IPS-15b (cell line): Measurements from ENCODE around the gene DPF3.

Experiments used
- H3K27me3 ChIP-seq: one replicate; pipeline ENCODE4 v1.6.1; 2013; ENCODE audit warnings: low read length; ENCODE audit not compliant: control insufficient read depth, insufficient read depth
- H3K36me3 ChIP-seq: one replicate; pipeline ENCODE4 v1.6.1; 2013; ENCODE audit warnings: low read length; ENCODE audit not compliant: control insufficient read depth, insufficient read depth
- H3K4me1 ChIP-seq: one replicate; pipeline ENCODE4 v1.6.1; 2013; ENCODE audit warnings: mild to moderate bottlenecking, low read length; ENCODE audit not compliant: control insufficient read depth, insufficient read depth
- H3K4me3 ChIP-seq: one replicate; pipeline ENCODE4 v1.5.1; 2013; ENCODE audit warnings: low read depth, low read length
- H3K9ac ChIP-seq: one replicate; pipeline ENCODE4 v1.6.1; 2013; ENCODE audit warnings: low read depth, mild to moderate bottlenecking, low read length
- H3K9me3 ChIP-seq: one replicate; pipeline ENCODE4 v1.6.1; 2013; ENCODE audit warnings: mild to moderate bottlenecking, low read length; ENCODE audit not compliant: control insufficient read depth, insufficient read depth

DPF3 gene

DNA sequence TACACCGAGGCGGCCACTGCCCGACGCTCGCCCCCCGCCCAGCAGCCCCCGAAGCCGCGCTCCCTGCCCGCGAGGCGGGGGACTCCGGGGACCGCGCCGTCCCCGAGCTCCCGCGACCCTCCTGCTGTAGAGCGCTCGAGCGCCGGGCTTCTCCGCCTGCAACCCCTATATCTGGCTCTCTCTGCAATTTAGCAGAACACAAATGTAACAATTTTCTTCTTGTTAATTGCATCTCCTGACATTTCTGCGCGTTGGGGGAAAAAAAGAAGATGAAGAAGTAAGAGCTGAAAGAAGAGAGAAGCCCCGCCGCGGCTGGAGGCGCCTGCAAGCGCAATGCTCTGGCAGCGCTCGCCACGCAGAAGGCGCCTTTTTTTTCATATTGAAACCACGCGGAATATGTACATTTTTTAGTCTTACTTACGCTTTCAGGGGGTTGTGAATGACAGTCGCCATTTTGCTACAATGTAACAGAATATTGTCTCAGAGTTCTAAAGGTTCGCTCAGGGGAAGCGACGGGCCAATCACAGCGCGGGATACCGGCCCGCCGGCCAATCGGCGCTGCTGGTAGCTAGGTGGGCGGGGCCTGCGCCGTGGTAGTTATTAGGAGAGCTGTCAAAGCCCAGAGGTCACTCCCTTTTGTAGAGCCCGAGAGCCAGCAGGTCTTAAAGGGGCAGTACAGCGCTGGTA, at the start of gene DPF3:
Gene DPF3 (minus strand): TSS at position 466 of the 687 bp plus-strand sequence. CDS start 13 bp downstream, at position 453.
- H3K9me3 ChIP-seq = no peaks in the 10 kb centered on the region
- H3K4me1 ChIP-seq = peaks cover 12% of the 10 kb centered on the region
- no peak within 1 kb of the TSS for H3K9ac ChIP-seq
- H3K36me3 ChIP-seq = no peaks in the 10 kb centered on the region
- H3K4me3 ChIP-seq = peak within 1 kb of the TSS; percentile 77
- H3K27me3 ChIP-seq = peaks cover 82% of the 10 kb centered on the region

DNA sequence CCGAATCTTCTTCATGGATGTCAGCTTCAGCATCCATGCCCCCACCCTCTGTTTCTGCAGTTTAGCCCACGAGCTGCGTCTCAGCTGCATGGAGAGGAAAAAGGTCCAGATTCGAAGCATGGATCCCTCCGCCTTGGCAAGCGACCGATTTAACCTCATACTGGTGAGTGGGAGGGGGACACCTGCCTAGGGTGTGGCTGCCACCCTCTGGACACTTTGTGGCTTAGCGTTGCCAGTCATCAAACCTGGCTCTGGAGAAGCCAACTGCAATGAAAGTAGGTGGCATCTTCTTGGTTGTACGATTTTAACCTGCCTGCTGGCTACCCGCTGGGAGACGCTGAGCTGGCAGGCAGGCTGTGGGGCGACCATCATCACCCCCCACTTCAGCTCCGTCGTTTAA, 49.0 kb upstream of the DPF3 start:
- no peaks in the 10 kb centered on the region for H3K4me1 ChIP-seq
- H3K4me3 ChIP-seq = no peak overlapping the region
- H3K9ac ChIP-seq = no peak overlapping the region
- peaks cover 61% of the 10 kb centered on the region for H3K36me3 ChIP-seq
- no peaks in the 10 kb centered on the region for H3K27me3 ChIP-seq
- no peaks in the 10 kb centered on the region for H3K9me3 ChIP-seq

DNA sequence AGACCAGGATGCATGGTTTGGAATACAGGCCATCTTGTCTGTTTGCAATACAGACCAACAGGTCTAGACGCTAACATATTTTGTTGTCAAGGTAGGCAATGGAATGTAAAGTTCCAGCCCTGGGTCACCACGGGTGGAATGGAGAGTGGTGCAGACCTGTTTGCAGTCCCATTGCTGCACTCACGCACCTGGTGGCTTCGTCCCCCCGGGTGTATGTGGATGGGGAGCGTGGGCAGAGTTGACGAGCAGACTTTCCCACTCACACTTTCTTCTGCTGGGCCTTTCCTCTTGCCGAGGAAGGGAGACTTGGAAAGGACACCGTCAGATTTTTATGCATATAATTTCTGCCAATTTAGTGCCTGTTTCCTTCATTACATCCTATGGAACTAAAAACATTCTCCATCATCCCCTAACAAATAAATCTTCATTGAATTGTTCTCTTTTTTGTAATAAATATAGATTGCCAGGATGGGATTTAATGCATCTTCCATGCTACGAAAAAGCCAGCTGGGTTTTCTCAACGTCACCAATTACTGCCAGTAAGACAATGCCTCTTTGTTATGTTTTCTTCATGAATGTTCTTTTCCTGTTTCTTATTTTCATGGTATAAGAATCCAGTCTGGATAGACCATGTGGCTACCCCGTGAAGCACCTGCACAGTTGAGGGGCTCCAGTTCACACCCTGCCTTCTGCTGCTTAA, 47.5 kb upstream of the DPF3 start:
- Histone ChIP-seq H3K9ac (no peak overlapping the region), H3K4me1 (no peaks in the 10 kb centered on the region), H3K4me3 (no peak overlapping the region), H3K36me3 (peaks cover 48% of the 10 kb centered on the region), H3K27me3 (no peaks in the 10 kb centered on the region), H3K9me3 (no peaks in the 10 kb centered on the region)

DNA sequence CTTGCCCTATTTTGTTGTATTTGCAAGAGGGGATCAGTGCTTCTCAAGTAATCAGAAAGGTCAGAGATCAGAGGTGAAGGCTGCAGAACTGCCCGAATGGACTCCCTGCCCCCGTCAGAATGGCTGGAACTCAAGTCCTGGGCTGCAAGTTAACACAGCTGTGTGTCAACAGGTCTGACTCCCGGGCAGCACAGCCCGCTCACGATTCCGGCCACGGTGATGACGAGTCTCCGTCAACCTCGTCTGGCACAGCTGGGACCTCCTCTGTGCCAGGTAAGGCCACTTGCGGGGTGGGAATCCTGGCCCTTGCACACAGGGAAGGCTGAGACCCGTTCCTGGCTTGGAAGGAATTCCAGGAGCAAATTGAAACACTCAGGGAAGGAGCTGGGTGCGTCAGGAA, 45.7 kb upstream of the DPF3 start:
- no peaks in the 10 kb centered on the region for H3K27me3 ChIP-seq
- H3K36me3 ChIP-seq = peaks cover 48% of the 10 kb centered on the region
- no peak overlapping the region for H3K4me3 ChIP-seq
- H3K9ac ChIP-seq = no peak overlapping the region
- H3K4me1 ChIP-seq = peaks cover under 1% of the 10 kb centered on the region
- H3K9me3 ChIP-seq = no peaks in the 10 kb centered on the region

DNA sequence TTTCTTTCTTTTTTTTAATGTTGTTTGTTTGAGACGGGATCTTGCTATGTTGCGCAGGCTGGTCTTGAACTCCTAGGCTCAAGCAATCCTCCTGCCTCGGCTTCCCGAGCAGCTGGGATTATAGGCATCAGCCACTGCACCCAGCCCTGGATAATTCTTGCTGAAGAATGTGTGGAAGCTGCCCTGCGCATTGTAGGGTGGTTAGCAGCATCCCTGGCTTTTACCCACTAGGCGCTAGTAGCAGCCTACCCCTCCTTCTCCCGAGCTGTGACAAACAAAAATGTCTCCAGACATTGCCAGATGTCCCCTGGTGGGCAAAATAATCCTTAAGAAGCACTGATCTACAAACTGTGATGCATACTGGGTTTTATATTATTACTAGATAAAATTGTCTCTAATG, 39.0 kb upstream of the DPF3 start:
- Histone ChIP-seq H3K36me3 (peaks cover 1% of the 10 kb centered on the region), H3K9me3 (no peaks in the 10 kb centered on the region), H3K9ac (no peak overlapping the region), H3K27me3 (no peaks in the 10 kb centered on the region), H3K4me1 (peaks cover 16% of the 10 kb centered on the region), H3K4me3 (no peak overlapping the region)

DNA sequence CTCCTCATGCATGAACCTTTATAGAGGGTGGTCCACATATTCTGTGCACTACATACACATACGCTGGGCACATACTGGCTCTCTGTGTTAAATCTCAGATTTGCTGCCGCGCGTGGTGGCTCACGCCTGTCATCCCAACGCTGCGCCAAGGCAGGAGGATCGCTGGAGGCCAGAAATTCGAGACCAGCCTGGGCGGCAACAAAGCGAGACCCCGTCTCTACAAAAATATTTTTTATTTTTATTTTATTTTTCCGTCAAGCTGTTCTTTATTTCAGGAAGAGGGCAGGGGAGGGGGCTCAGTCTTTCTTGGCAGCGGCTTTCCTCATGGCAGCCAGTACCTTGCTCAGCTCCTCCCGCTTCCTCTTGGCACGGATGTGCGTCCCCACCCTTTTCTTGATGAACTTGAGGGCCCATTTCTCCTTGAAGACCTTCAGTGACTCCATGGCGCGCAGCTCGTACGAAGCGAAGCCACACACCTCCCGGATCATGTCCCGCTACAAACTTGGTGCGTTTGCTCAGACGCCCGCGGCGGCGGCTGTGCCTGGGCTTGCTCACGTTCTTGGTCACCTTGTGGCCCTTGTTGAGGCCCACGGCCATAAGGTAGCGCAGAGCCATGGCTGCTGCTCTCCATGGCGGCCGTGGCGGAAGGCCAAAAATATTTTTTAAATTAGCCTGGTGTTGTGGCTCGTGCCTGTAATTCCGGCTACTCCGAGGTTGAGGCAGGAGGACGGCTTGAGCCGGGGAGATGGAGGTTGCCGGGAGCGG, 35.6 kb upstream of the DPF3 start:
- no peaks in the 10 kb centered on the region for H3K36me3 ChIP-seq
- peaks cover 20% of the 10 kb centered on the region for H3K4me1 ChIP-seq
- no peak overlapping the region for H3K4me3 ChIP-seq
- no peak overlapping the region for H3K9ac ChIP-seq
- H3K9me3 ChIP-seq = no peaks in the 10 kb centered on the region
- H3K27me3 ChIP-seq = peaks cover 8% of the 10 kb centered on the region

DNA sequence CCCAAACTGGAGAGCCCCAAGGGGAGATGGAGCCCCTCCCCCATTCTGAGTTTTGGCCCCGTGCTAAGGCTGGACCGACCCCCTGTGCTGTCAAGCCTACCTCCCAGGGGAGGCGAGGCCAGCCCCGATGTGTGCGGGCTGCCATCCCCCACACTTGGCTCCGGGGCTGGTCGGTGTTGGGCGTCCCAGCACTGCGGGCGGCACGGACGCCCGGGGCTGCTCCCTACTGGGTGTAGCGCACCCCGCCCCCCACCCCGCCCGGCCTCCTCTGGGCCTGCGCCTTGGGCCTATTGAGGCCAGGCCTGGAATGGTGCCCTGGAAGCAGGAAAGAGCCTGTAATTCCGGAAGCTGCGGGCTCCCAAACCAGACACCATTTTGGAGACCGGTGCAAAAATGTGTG, 35.0 kb upstream of the DPF3 start:
- peaks cover 19% of the 10 kb centered on the region for H3K4me1 ChIP-seq
- H3K9me3 ChIP-seq = no peaks in the 10 kb centered on the region
- peaks cover 8% of the 10 kb centered on the region for H3K27me3 ChIP-seq
- H3K4me3 ChIP-seq = no peak overlapping the region
- no peak overlapping the region for H3K9ac ChIP-seq
- no peaks in the 10 kb centered on the region for H3K36me3 ChIP-seq

DNA sequence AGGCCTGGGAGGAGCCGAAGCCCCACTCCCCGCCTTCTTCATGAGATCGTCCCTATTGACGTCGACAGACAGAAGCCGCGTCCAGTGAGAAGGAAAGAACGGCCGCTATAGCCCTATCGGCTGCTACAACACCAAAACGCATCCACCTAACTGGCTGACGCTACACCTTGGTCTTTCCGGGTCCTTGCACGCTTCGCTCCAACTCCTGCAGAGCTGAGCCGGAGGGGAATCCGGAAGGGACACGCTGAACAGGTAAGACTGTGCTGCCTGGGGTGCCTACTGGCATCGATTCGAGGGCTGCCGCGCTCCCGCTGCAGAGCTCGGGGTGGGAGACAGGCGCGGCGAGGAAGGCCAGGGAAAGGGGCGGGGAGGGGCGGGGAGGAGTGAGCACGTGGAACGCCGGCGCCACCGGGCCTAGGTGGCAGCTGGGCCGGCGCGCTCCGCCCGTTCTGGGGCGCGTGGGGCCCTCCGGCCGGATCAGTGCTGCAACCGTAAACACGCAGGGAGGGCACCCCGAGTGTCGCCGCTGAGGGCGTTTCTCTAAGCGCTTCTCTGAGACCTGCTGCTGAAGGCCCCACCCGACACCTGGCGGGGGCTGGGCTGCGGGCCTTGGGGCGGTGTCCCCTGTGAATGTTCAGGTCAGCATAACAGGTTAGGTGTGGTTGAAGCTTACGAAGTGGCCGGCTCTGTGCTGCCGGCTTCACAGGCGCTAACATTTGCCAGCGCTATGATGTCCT, 32.6 kb upstream of the DPF3 start, which contains the start of gene DCAF4:
Gene DCAF4 (plus strand): TSS at position 173 of the 737 bp plus-strand sequence. CDS start 11,515 bp downstream, outside the sequence.
- Histone ChIP-seq H3K4me3 (peak within 1 kb of the TSS; percentile 92), H3K36me3 (no peaks in the 10 kb centered on the region), H3K27me3 (peaks cover 8% of the 10 kb centered on the region), H3K9ac (peak within 1 kb of the TSS; percentile 61), H3K4me1 (peaks cover 11% of the 10 kb centered on the region), H3K9me3 (no peaks in the 10 kb centered on the region)

DNA sequence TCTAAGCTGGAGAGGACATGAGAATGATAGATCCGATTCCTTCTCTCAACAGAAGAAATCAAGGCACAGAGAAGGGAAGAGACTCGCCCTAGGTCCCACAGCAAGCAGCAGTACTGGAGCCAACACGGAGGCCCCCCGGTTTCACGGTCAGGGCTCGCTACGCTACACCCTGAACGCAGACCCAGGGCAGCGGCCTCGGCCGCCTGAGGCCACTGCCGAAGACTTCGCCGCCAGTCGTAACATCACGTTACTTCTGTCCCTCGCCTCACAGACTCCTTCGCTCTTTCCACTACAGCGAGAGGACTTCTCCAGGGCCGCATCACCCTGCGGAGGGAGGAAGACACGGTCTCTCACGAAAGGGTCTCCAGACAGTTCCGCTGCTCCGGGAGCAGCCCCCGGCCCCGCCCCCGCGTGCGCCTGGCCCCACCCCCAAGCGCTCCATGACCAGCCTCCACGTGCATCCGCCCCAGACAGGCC, 32.0 kb upstream of the DPF3 start:
- Histone ChIP-seq H3K27me3 (peaks cover 8% of the 10 kb centered on the region), H3K4me3 (peak overlapping the region; percentile 79), H3K36me3 (no peaks in the 10 kb centered on the region), H3K9ac (peak overlapping the region; percentile 47), H3K4me1 (peaks cover 11% of the 10 kb centered on the region), H3K9me3 (no peaks in the 10 kb centered on the region)

DNA sequence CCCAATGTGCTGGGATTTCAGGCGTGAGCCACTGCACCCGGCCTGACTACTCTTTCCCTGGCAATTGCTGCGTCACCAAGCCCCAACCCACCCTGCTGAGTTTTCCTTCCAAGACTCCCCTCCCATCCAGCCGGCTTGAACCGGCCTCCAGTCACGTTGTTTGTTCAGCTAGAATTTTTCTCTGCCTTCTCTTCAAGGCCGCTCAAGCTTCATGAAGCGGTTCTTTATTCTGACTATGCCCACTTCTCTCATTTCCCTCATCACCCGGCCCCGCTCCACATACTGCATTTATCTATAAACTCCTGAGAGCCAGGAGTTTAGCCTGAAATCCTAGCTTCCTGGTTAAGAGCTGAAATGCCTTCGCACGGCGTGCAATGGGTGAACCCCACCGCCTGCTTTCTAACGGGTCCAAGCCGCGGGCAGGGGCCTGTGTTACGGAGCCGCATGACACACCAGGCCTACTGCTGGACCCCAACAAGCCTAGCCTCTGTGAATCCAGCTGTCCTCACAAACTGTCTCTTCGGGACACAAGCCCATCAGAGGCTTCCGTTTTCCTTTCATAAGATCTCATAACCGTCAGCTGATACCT, 31.4 kb upstream of the DPF3 start:
- Histone ChIP-seq H3K9ac (peak overlapping the region; percentile 47), H3K4me1 (peaks cover 6% of the 10 kb centered on the region), H3K27me3 (peaks cover 8% of the 10 kb centered on the region), H3K36me3 (no peaks in the 10 kb centered on the region), H3K9me3 (no peaks in the 10 kb centered on the region), H3K4me3 (peak overlapping the region; percentile 79)

DNA sequence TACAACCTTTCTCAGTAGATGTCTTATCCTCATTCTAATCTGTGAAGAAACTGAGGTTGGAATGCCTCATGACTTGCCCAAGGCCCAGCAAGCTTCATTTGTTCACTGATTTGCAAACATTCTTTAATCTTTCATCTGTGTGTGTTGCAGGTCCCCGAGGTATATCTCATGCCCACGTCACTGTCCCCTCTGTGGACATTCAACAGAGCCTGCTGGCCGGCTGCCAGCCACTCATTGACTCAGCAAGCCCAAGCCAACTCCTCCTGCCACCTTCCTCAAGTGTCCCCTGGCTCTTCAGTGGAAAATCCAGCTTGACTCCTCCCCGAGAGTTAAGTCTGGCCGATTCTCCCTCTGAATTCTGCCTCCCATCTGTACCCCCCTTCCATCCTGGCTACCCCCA, 30.4 kb upstream of the DPF3 start:
- H3K4me3 ChIP-seq = no peak overlapping the region

More for the DNA sequence above, 30.4 kb upstream of the DPF3 start:
- no peak overlapping the region for H3K9ac ChIP-seq
- H3K4me1 ChIP-seq = peaks cover 6% of the 10 kb centered on the region
- H3K9me3 ChIP-seq = no peaks in the 10 kb centered on the region
- peaks cover 8% of the 10 kb centered on the region for H3K27me3 ChIP-seq
- H3K36me3 ChIP-seq = no peaks in the 10 kb centered on the region
